NK-92 treated with Interleukin-12 subunit alpha and Interleukin-12 subunit beta, amount 100 ng/mL, for 24 hours (cell line): ENCODE results near the gene DEDD.

Experiments used
- DNase-seq: peaks from one replicate; lab custom pipeline; 2025; lab: John Stamatoyannopoulos, UW

The DEDD gene

DNA sequence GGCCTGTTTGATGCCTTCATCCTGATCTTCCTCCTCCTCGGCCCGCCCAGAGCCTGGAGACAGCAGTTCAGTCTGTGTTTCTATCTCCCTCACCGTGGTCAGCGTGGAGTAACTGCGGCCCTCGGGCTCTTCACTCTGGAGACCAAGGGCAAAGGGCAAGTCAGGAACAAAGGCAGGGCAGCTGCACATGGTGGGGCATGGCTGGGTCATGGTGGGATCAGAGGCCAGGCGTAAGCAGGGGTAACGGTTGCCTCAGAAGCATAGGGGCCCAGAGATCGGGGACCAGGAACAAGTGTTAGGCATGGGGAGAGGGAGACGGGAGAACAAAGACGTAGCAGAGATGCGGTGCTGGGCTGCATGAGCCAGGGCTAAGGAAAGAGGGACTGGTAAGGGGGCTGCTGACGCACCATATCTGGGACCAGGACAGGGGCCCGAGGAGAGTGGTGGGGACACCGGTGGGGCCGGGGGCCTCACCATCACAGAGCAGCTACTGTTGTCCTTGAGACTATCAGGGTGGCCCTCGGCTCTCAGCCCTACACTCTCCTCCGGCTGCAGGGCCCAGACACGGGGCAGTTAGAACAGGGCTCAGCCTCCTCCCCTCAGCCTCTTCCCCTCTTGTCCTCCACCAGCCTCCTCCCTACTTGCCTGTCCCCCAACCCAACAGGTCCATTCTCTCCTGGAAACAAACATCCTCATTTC is 59.6 kb downstream of the DEDD start:
- DNase-seq: no peak

DNA sequence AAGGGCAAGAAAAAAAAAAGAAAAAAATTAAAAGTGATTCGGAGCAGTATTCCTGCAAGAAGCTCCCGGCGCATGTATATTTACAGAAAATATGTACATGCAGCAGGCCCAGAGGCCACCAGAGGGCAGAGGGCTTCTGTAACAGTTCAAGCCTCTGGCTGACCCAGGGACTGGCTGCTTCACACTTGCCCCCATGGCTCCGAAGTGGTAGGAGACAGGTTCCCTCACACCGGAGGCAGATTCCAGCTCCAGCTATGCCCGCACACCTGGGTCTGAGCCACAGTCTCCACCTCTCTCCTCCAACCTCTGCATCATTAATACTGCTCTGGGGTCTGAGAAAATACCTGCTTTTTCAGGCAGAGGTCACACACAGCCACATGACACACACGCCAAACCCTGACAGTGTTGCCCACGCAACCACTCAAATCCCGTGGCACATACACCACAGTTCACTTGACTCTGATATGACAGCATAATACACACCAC is 60.5 kb downstream of the DEDD start:
- DNase-seq: peak; percentile 31
